SK-N-SH (cell line): ENCODE results near the gene RFNG. TPM values are rescaled to one million over a fixed set of nuclear protein-coding genes. Genes with fewer than 3 reads are reported as not detected.

Source experiments
- CTCF ChIA-PET: fragments of 300-600, 350-600 bp; formaldehyde crosslinking; extraction: SDS; loops from one replicate; lab custom pipeline; 2021; lab: Yijun Ruan, JAX
- POLR2A ChIA-PET: fragments of 350-600 bp; sonication (Branson Sonifier 250); formaldehyde crosslinking; extraction: SDS; loops from one replicate; lab custom pipeline; 2020; ENCODE audit warnings: antibody characterized with exemption, inconsistent platforms; lab: Yijun Ruan, JAX
- DNase-seq: peaks from one replicate; pipeline ENCODE4 v3.0.0; 2012
- H2AFZ ChIP-seq: fragments of 200-600 bp; sonication (generic); 2 replicates; pipeline ENCODE4 v1.8.1; 2016; ENCODE audit warnings: antibody characterized with exemption, mild to moderate bottlenecking, low read depth
- H3F3A ChIP-seq: fragments of 200-600 bp; sonication (generic); replicated peaks from 2 replicates; pipeline ENCODE3; 2016; ENCODE audit warnings: antibody characterized with exemption, mild to moderate bottlenecking; ENCODE audit not compliant: insufficient read depth
- H3K27ac ChIP-seq, 2 experiments: fragments of 200-500 bp in 1 of 2; fragments of 200-600 bp in 1 of 2; sonication (Bioruptor generic) in 1 of 2; sonication (generic), shearing (Covaris generic) in 1 of 2; 2 replicates each; pipeline versions ENCODE4 v1.5.1 to v1.6.1; 2014 to 2016; ENCODE audit warnings: low read depth in 2 of 2, inconsistent platforms in 1 of 2, low read length in 1 of 2, mild to moderate bottlenecking in 1 of 2, mixed read lengths in 1 of 2
- H3K27me3 ChIP-seq: fragments of 200-600 bp; sonication (generic), shearing (Covaris generic); 2 replicates; pipeline ENCODE4 v1.6.1; 2016; ENCODE audit warnings: mixed run types; ENCODE audit not compliant: insufficient read depth
- H3K36me3 ChIP-seq, 2 experiments: fragments of 200-500 bp in 1 of 2; fragments of 200-600 bp in 1 of 2; sonication (Bioruptor generic) in 1 of 2; sonication (generic) in 1 of 2; replicated peaks in 1 of 2; 2 replicates each; pipeline versions ENCODE3 to v1.5.1; 2014 to 2016; ENCODE audit warnings: low read length in 1 of 2, mild to moderate bottlenecking in 1 of 2; ENCODE audit not compliant: insufficient read depth in 2 of 2, control insufficient read depth in 1 of 2
- H3K4me1 ChIP-seq, 2 experiments: fragments of 200-500 bp in 1 of 2; fragments of 200-600 bp in 1 of 2; sonication (Bioruptor generic) in 1 of 2; sonication (generic), shearing (Covaris generic) in 1 of 2; 2 replicates each; pipeline versions ENCODE4 v1.5.1 to v1.6.1; 2014 to 2016; ENCODE audit warnings: low read depth in 1 of 2, low read length in 1 of 2, mixed run types in 1 of 2; ENCODE audit not compliant: insufficient read depth in 2 of 2, control insufficient read depth in 1 of 2
- H3K4me2 ChIP-seq: fragments of 200-600 bp; sonication (generic), shearing (Covaris generic); 2 replicates; pipeline ENCODE4 v1.6.1; 2017; ENCODE audit warnings: mixed run types
- H3K4me3 ChIP-seq, 2 experiments: fragments of 200-500 bp in 1 of 2; fragments of 200-600 bp in 1 of 2; sonication (Bioruptor generic) in 1 of 2; sonication (generic), shearing (Covaris generic) in 1 of 2; 2 replicates each; pipeline versions ENCODE4 v1.5.1 to v1.8.1; 2014 to 2016; ENCODE audit warnings: low read depth in 2 of 2, inconsistent platforms in 1 of 2, low read length in 1 of 2, mild to moderate bottlenecking in 1 of 2, mixed read lengths in 1 of 2, moderate library complexity in 1 of 2
- H3K79me2 ChIP-seq: fragments of 200-600 bp; sonication (generic); 2 replicates; pipeline ENCODE4 v1.8.1; 2017; ENCODE audit warnings: mild to moderate bottlenecking; ENCODE audit not compliant: insufficient read depth
- H3K9ac ChIP-seq: fragments of 200-600 bp; sonication (generic); 2 replicates; pipeline ENCODE4 v1.6.1; 2017; ENCODE audit warnings: mixed run types
- H3K9me2 ChIP-seq: fragments of 200-600 bp; sonication (generic); 2 replicates; pipeline ENCODE4 v1.6.1; 2017; ENCODE audit warnings: mixed run types
- H3K9me3 ChIP-seq: fragments of 200-600 bp; sonication (generic); 2 replicates; pipeline ENCODE4 v1.6.1; 2017; ENCODE audit warnings: mixed run types, mild to moderate bottlenecking, moderate library complexity
- H4K20me1 ChIP-seq: fragments of 200-600 bp; sonication (generic); 2 replicates; pipeline ENCODE4 v1.6.1; 2017; ENCODE audit warnings: mild to moderate bottlenecking, mixed run types; ENCODE audit not compliant: insufficient read depth
- EZH2phosphoT487 ChIP-seq: fragments of 200-600 bp; sonication (generic); IDR thresholded peaks from 2 replicates; pipeline ENCODE4 v1.6.1; 2017; ENCODE audit warnings: low read depth, mixed run types, mild to moderate bottlenecking, antibody characterized with exemption, moderate library complexity, borderline replicate concordance
- GABPA ChIP-seq: IDR thresholded peaks from 2 replicates; pipeline ENCODE4 v1.4.0; 2012; ENCODE audit warnings: low read depth, mild to moderate bottlenecking
- POLR2AphosphoS5 ChIP-seq: IDR thresholded peaks from 2 replicates; pipeline ENCODE4 v1.6.1; 2012; ENCODE audit warnings: low read depth, low read length
- SMC3 ChIP-seq: IDR thresholded peaks from 2 replicates; pipeline ENCODE4 v1.6.1; 2012; ENCODE audit warnings: low read depth, low read length, improper control_type of control experiment
- YY1 ChIP-seq: IDR thresholded peaks from 2 replicates; pipeline ENCODE4 v1.4.0; 2012; ENCODE audit warnings: low read depth, mild to moderate bottlenecking
- WGBS: methylation state at CpG from one replicate; pipeline ENCODE4 v1.1.6; 2017; ENCODE audit warnings: low lambda C conversion rate; 5-methylcytosine and 5-hydroxymethylcytosine counted together
- polyA plus RNA-seq, 3 experiments: library from polyadenylated mRNA; depleted of rRNA; stranded (reverse); fragments of >200 nt; gene quantifications; 2 replicates each; pipeline ENCODE4 v1.2.3, GENCODE V29; 2012
- TF ChIP-seq, protein P1 (sequence below): IDR thresholded peaks from 2 replicates; pipeline ENCODE4; 2012

The RFNG gene
- polyA plus RNA-seq, 1 of the 3 experiments (the other 2 are of a cell fraction) = 68.6 TPM

DNA sequence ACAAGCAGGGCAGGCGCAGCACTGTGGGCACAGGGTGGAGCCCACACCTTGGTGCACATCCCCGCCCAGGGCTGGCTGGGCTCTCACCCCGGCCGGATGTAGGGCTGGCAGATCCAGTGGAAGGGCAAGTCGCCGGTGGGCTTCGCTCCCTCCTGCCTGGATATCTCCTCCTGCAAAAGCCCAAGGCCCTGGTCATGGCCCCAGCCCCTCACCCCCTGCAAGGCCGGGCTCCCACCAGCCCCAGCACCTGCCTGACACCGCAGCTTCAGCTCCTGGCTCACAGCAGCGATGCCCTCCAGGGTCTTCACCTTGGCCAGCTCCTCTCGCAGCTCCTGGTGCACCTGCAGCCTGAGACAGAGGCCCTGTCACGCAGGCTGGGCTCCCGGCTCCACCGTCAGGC, 9.0 kb upstream of the RFNG start:
- no peak overlapping the region for H3K9ac ChIP-seq
- no peak for DNase-seq
- H3K9me3 ChIP-seq = no peaks in the 10 kb centered on the region
- no peak overlapping the region for H3K4me3 ChIP-seq
- H3K27me3 ChIP-seq = no peaks in the 10 kb centered on the region
- ChIA-PET POLR2A (interaction anchor here (1.0 to 2.2 kb wide), 5 partner anchors 10 to 31 kb away, joined by 3 to 7 read pairs (median 4); partner anchors contain the start of gene DCXR), CTCF (interaction anchor here (2.0 to 8.0 kb wide), 4 partner anchors 23 to 101 kb away, joined by 5 to 47 read pairs (median 8); partner anchors contain the start of genes DCXR and RAC3)
- WGBS = 95% methylated on average over 10 of the region's 14 CpGs
- H3K9me2 ChIP-seq = no peaks in the 10 kb centered on the region
- TF ChIP-seq GABPA (no peak), EZH2phosphoT487 (no peak), POLR2AphosphoS5 (peak; percentile 3; the same call in 1 of the 2 replicates), SMC3 (no peak)
- H4K20me1 ChIP-seq = no peaks in the 10 kb centered on the region
- peaks cover 17% of the 10 kb centered on the region; the same call in 1 of the 2 replicates for H3K79me2 ChIP-seq
- no peak overlapping the region for H2AFZ ChIP-seq
- H3K36me3 ChIP-seq = peaks cover 28 to 85% of the 10 kb centered on the region in 2 experiments
- H3K4me1 ChIP-seq = peaks cover 6 to 21% of the 10 kb centered on the region in 2 experiments; a peak in 2 of 4 replicates
- peaks cover 38% of the 10 kb centered on the region for H3F3A ChIP-seq
- H3K4me2 ChIP-seq = no peak overlapping the region
- no peak overlapping the region for H3K27ac ChIP-seq

GRCh38 chr17:82060001-82060380, 8.4 kb upstream of the RFNG start:
- Histone ChIP-seq H3K9me2 (no peaks in the 10 kb centered on the region), H3K9ac (no peak overlapping the region), H3K9me3 (no peaks in the 10 kb centered on the region), H3K79me2 (peaks cover 17% of the 10 kb centered on the region; the same call in 1 of the 2 replicates), H3K4me1 (peaks cover 6 to 20% of the 10 kb centered on the region in 2 experiments; a peak in 2 of 4 replicates), H3K4me2 (no peak overlapping the region), H2AFZ (no peak overlapping the region), H3K36me3 (peaks cover 28 to 91% of the 10 kb centered on the region in 2 experiments), H3K27ac (no peak overlapping the region; a peak in 1 of 4 replicates), H3F3A (peaks cover 38% of the 10 kb centered on the region), H3K27me3 (no peaks in the 10 kb centered on the region), H4K20me1 (no peaks in the 10 kb centered on the region), H3K4me3 (no peak overlapping the region)
- TF ChIP-seq GABPA (no peak), POLR2AphosphoS5 (peak; percentile 41)
- TF ChIP-seq, protein P1, sequence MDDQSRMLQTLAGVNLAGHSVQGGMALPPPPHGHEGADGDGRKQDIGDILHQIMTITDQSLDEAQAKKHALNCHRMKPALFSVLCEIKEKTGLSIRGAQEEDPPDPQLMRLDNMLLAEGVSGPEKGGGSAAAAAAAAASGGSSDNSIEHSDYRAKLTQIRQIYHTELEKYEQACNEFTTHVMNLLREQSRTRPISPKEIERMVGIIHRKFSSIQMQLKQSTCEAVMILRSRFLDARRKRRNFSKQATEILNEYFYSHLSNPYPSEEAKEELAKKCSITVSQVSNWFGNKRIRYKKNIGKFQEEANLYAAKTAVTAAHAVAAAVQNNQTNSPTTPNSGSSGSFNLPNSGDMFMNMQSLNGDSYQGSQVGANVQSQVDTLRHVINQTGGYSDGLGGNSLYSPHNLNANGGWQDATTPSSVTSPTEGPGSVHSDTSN = 0 out of 2 replicates have a peak, but pooled peaks have one; percentile 3
- 96% methylated on average over 13 of the region's 16 CpGs for WGBS
- no peak for DNase-seq
- ChIA-PET POLR2A (interaction anchor here (1.0 to 2.2 kb wide), 5 partner anchors 9 to 30 kb away, joined by 3 to 7 read pairs (median 4); partner anchors contain the start of gene DCXR), CTCF (interaction anchor here (2.0 to 8.0 kb wide), 5 partner anchors 22 to 100 kb away, joined by 5 to 47 read pairs (median 8); partner anchors contain the start of genes DCXR and RAC3)

DNA sequence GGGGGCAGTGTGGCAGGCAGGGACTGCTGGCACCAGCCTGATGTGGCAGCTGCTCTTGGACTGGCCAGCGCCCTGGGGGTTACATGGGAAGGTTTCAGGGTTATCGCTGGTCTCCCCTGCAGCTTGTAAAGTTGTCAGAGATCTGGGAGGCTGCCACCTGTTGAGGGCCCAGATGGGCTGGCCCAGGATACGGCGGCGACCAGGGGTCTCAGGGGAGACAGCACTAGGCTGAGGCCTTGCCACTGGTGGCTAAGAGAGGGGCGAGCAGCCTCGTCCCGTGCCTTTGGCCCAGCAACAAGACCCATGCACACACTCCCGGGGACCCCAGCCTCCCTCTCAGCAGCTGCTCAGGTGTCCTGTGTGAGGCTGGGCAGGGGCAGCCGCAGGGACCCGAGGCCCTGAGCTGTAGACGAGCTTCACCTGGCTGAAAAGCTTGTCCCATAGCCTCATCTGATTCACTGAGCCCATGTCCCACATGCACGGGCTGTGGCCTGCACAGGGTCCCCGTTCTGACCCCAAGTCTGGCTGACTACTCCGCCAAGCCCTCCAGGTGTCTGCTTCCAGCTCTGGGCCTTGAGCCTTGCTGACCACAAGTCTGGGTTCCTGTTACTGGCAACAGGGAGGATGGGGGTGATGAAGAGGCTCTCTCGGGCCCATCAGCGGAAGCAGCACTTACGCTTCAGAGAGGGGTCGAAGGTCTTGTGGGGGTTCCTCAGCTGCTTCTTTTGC, 7.8 kb upstream of the RFNG start:
- peaks cover 2 to 14% of the 10 kb centered on the region in 2 experiments; a peak in 1 of 4 replicates for H3K4me1 ChIP-seq
- no peak overlapping the region for H2AFZ ChIP-seq
- ChIA-PET CTCF (interaction anchor here (1.2 to 8.0 kb wide), 6 partner anchors 22 to 99 kb away, joined by 4 to 47 read pairs (median 8); partner anchors contain the start of genes DCXR and RAC3), POLR2A (interaction anchor here (0.6 to 2.2 kb wide), 10 partner anchors 11 to 205 kb away, joined by 3 to 7 read pairs (median 4); partner anchors contain the start of genes DCXR and RAC3)
- H4K20me1 ChIP-seq = no peaks in the 10 kb centered on the region
- no peak for DNase-seq
- no peak overlapping the region for H3K4me2 ChIP-seq
- peaks cover 38% of the 10 kb centered on the region for H3F3A ChIP-seq
- H3K27me3 ChIP-seq = no peaks in the 10 kb centered on the region
- 92% methylated on average over 11 of the region's 19 CpGs for WGBS
- no peaks in the 10 kb centered on the region for H3K9me3 ChIP-seq
- peaks cover 33 to 96% of the 10 kb centered on the region in 2 experiments for H3K36me3 ChIP-seq
- H3K9me2 ChIP-seq = no peaks in the 10 kb centered on the region
- peak overlapping the region in 1 of 2 experiments; percentile 39; a peak in 1 of 4 replicates for H3K27ac ChIP-seq
- no peak overlapping the region for H3K4me3 ChIP-seq
- H3K79me2 ChIP-seq = peaks cover 17% of the 10 kb centered on the region; the same call in 1 of the 2 replicates
- H3K9ac ChIP-seq = no peak overlapping the region
- no peak for TF ChIP-seq YY1
- TF ChIP-seq, protein P1 = peak; percentile 27; the same call in 1 of the 2 replicates
- TF ChIP-seq, all 33 proteins: peak for 1
